Left lung (tissue), 10 donors: ENCODE results near the gene TMEM255B. TPM values are rescaled to one million over a fixed set of nuclear protein-coding genes. Genes with fewer than 3 reads are reported as not detected.

Source experiments
- ATAC-seq: fragments of 200-7000 bp; cut with Tn5 transposase; one replicate; pipeline ENCODE4 v1.9.1; 2020; ENCODE audit warnings: moderate library complexity
- DNase-seq, 4 donors: peaks; one replicate each; pipeline ENCODE4 v3.0.0-alpha.2; 2013 to 2020
- H3K27ac ChIP-seq, 2 donors: fragments of 200-600 bp; sonication (generic) in 1 of 2; one replicate each; pipeline versions ENCODE4 v1.5.0 to v1.8.0; 2020 to 2021
- H3K27me3 ChIP-seq, 2 donors: fragments of 200-600 bp; sonication (generic) in 1 of 2; one replicate each; pipeline versions ENCODE4 v1.5.0 to v1.8.0; 2020 to 2021
- H3K36me3 ChIP-seq, 2 donors: fragments of 200-600 bp; sonication (generic) in 1 of 2; one replicate each; pipeline versions ENCODE4 v1.5.0 to v1.8.0; 2020 to 2021
- H3K4me1 ChIP-seq, 2 donors: fragments of 200-600 bp; one replicate each; pipeline ENCODE4 v1.8.0; 2021
- H3K4me3 ChIP-seq, 2 donors: fragments of 200-600 bp; sonication (generic) in 1 of 2; one replicate each; pipeline versions ENCODE4 v1.5.0 to v1.8.0; 2020 to 2021; ENCODE audit warnings: mild to moderate bottlenecking in 1 of 2
- H3K9me3 ChIP-seq, 2 donors: fragments of 200-600 bp; sonication (generic) in 1 of 2; one replicate each; pipeline versions ENCODE4 v1.5.0 to v1.8.0; 2020 to 2021
- CTCF ChIP-seq, 2 donors: fragments of 200-600 bp; sonication (generic) in 1 of 2; IDR thresholded peaks; one replicate each; pipeline versions ENCODE4 v1.5.0 to v1.8.0; 2021; ENCODE audit warnings: antibody characterized with exemption in 2 of 2
- intact Hi-C, 2 donors: fragments of 100-400 bp; cut with DNase I; formaldehyde crosslinking; loops; one replicate each; pipeline versions ENCODE4 v1.11.2 to v1.14.2; 2022
- polyA plus RNA-seq, 6 donors: library from polyadenylated mRNA; unstranded; fragments of 120-200 nt; gene quantifications; one replicate each; pipeline ENCODE4 v1.2.1, GENCODE V29; 2013; ENCODE audit not compliant: insufficient read length in 6 of 6
- total RNA-seq, 2 donors: library from RNA; stranded (reverse); fragmentation: NEBNext Ultra II Directional; extraction: Animal tissue kit (Norgen Biotek cat#: 25700); gene quantifications; one replicate each; pipeline ENCODE4 v1.2.1, GENCODE V29; 2021
- donor health status: DM: no; HTN: yes; CAD: no.
- donor health status: DM: no; HTN: no; CAD: no.

The TMEM255B gene
- total and polyA plus RNA-seq, 8 donors: 10.4 to 30.7 (median 15.7) TPM

GRCh38 chr13:113804017-113804702 lies 45.1 kb downstream of the TMEM255B start:
- H3K36me3 ChIP-seq: no peaks in the 10 kb centered on the region
- H3K4me3 ChIP-seq: no peak overlapping the region
- no peak overlapping the region for H3K27ac ChIP-seq
- no peaks in the 10 kb centered on the region for H3K27me3 ChIP-seq
- no peak for TF ChIP-seq CTCF (IDR thresholded peaks at IDR 0.05)
- H3K9me3 ChIP-seq: peaks cover 0 to 16% of the 10 kb centered on the region in 2 donors
- peaks cover 0 to 7% of the 10 kb centered on the region in 2 donors for H3K4me1 ChIP-seq
- DNase-seq (peak in 1 of 4 donors; percentile 60), ATAC-seq (no peak)
- intact Hi-C loops: loop anchor here in 1 of 2 donors (10.0 kb wide), 1 partner anchor 131 kb away; no protein-coding TSS in a partner anchor

GRCh38 chr13:113804703-113805430 lies 45.8 kb downstream of the TMEM255B start:
- Histone ChIP-seq H3K9me3 (peaks cover 0 to 20% of the 10 kb centered on the region in 2 donors), H3K4me3 (no peak overlapping the region), H3K27ac (no peak overlapping the region), H3K36me3 (no peaks in the 10 kb centered on the region), H3K27me3 (no peaks in the 10 kb centered on the region), H3K4me1 (peaks cover 0 to 7% of the 10 kb centered on the region in 2 donors)
- TF ChIP-seq CTCF (IDR thresholded peaks at IDR 0.05): no peak
- intact Hi-C loops: loop anchor here in 1 of 2 donors (10.0 kb wide), 1 partner anchor 130 kb away; no protein-coding TSS in a partner anchor
- ATAC-seq (no peak), DNase-seq (peak in 1 of 4 donors; percentile 61)

GRCh38 chr13:113805431-113806103 lies 46.5 kb downstream of the TMEM255B start:
- H3K9me3 ChIP-seq: peaks cover 0 to 26% of the 10 kb centered on the region in 2 donors
- no peak for ATAC-seq
- intact Hi-C loops: loop anchor here in 1 of 2 donors (10.0 kb wide), 1 partner anchor 129 kb away; no protein-coding TSS in a partner anchor

GRCh38 chr13:113806104-113806471 lies 47.1 kb downstream of the TMEM255B start:
- peaks cover 0 to 26% of the 10 kb centered on the region in 2 donors for H3K9me3 ChIP-seq
- ATAC-seq (no peak), DNase-seq (peak in 1 of 4 donors; percentile 42)
- H3K27me3 ChIP-seq: no peaks in the 10 kb centered on the region
- no peak overlapping the region for H3K27ac ChIP-seq
- no peak for TF ChIP-seq CTCF (IDR thresholded peaks at IDR 0.05)
- H3K4me1 ChIP-seq: peaks cover 0 to 7% of the 10 kb centered on the region in 2 donors
- intact Hi-C loops: loop anchor here in 1 of 2 donors (10.0 kb wide), 1 partner anchor 129 kb away; no protein-coding TSS in a partner anchor
- H3K36me3 ChIP-seq: no peaks in the 10 kb centered on the region
- H3K4me3 ChIP-seq: no peak overlapping the region

More at GRCh38 chr13:113805431-113806103, 46.5 kb downstream of the TMEM255B start:
- DNase-seq: peak in 1 of 4 donors; percentile 54
- Histone ChIP-seq H3K27ac (no peak overlapping the region), H3K4me1 (peaks cover 0 to 7% of the 10 kb centered on the region in 2 donors), H3K27me3 (no peaks in the 10 kb centered on the region), H3K4me3 (no peak overlapping the region), H3K36me3 (no peaks in the 10 kb centered on the region)
- TF ChIP-seq CTCF (IDR thresholded peaks at IDR 0.05): no peak
